ENCODE results near the gene RAB23. TPM values are rescaled to one million over a fixed set of nuclear protein-coding genes. Genes with fewer than 3 reads are reported as not detected.

Gene RAB23
- total and polyA plus RNA-seq, 2 donors (not counting 3 experiments of a cell fraction or from before 2014, with no cell fraction given) = 3.4 to 9.4 TPM

DNA sequence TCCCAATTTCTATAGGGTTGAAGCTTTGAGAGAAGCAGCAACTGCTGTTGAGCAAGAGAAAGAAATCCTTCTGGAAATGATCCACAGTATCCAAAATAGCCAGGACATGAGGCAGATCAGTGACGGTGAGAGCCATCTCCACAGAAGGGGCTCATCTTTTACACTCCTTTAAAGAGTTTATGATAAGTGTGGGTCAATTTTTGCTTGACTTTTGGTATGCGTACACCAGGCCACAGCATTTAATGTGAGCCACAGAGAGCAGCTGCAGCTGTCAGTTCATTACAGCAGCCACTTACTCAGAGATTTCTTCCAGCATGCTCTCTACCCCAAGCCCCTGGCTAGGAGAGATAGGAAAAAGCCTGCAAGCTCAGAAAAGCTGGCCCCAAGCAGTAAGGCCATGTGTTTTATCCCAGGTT lies 40.1 kb downstream of the RAB23 start:
- H3K36me3 ChIP-seq (ENCODE audit: control insufficient read depth in 2 of 2, extremely low read depth in 1 of 2, insufficient read depth in 2 of 2, low read length in 2 of 2) = no peaks in the 10 kb centered on the region
- H3K79me2 ChIP-seq (ENCODE audit: control insufficient read depth, insufficient read depth, low read length) = peaks cover 15% of the 10 kb centered on the region
- H3K4me1 ChIP-seq (ENCODE audit: control insufficient read depth, extremely low read depth, insufficient read depth, low read length) = no peaks in the 10 kb centered on the region
- no peak for DNase-seq (ENCODE audit: low read depth, low spot score)
- H4K20me1 ChIP-seq (replicated peaks; ENCODE audit: control insufficient read depth, extremely low read depth, insufficient read depth, low read length) = no peaks in the 10 kb centered on the region
- BruUV-seq (replicated peaks) = no TSS peak
- no peaks in the 10 kb centered on the region for H3K27me3 ChIP-seq (ENCODE audit: control insufficient read depth in 2 of 2, insufficient read depth in 2 of 2, low read length in 2 of 2)
- ChIA-PET POLR2A (no interaction called here), CTCF (interaction anchor here (2.0 kb wide), 1 partner anchor 8 kb away, joined by 4 read pairs; no protein-coding TSS in a partner anchor)
- FAIRE-seq = no peak
- no peaks in the 10 kb centered on the region for H3K9me1 ChIP-seq (replicated peaks; ENCODE audit: control insufficient read depth, extremely low read depth, insufficient read depth, low read length)
- no peak overlapping the region for H3K4me2 ChIP-seq (ENCODE audit: insufficient read depth, low read length)
- no peak overlapping the region for H3K9ac ChIP-seq (replicated peaks; ENCODE audit: extremely low read depth, insufficient read depth, low read length)
- H3K4me3 ChIP-seq (replicated peaks in 1 of 3; ENCODE audit: insufficient read depth in 1 of 3, low read depth in 1 of 3, low read length in 3 of 3) = no peak overlapping the region
- H3K27ac ChIP-seq (ENCODE audit: insufficient read depth, low read depth, low read length) = no peak overlapping the region
- no peaks in the 10 kb centered on the region for H3K9me3 ChIP-seq (replicated peaks; ENCODE audit: control insufficient read depth, insufficient read depth, low read length)
- no peak for TF ChIP-seq MYC (IDR thresholded peaks at IDR 0.05; ENCODE audit: low read depth, low read length)
- no peak for TF ChIP-seq POLR2AphosphoS5 (IDR thresholded peaks at IDR 0.05; ENCODE audit: insufficient read depth, low read depth, low read length)
- no peak for TF ChIP-seq POLR2A (IDR thresholded peaks at IDR 0.05; ENCODE audit: low read depth, low read length)
- TF ChIP-seq, protein P1, sequence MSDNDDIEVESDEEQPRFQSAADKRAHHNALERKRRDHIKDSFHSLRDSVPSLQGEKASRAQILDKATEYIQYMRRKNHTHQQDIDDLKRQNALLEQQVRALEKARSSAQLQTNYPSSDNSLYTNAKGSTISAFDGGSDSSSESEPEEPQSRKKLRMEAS (IDR thresholded peaks at IDR 0.05; ENCODE audit: insufficient read depth, insufficient read length) = no peak
- no peak for TF ChIP-seq FOS (IDR thresholded peaks at IDR 0.05; ENCODE audit: borderline replicate concordance, insufficient read depth, low read length)
- TF ChIP-seq JUN (IDR thresholded peaks at IDR 0.05; ENCODE audit: borderline replicate concordance, insufficient read depth, insufficient read length, low read depth) = no peak
- TF ChIP-seq EZH2 (IDR thresholded peaks at IDR 0.05; ENCODE audit: borderline replicate concordance, low read depth, low read length, severe bottlenecking) = no peak
- TF ChIP-seq GATA2 (IDR thresholded peaks at IDR 0.05; ENCODE audit: insufficient read depth, insufficient read length, low read depth, low read length) = no peak
- TF ChIP-seq, protein P2, sequence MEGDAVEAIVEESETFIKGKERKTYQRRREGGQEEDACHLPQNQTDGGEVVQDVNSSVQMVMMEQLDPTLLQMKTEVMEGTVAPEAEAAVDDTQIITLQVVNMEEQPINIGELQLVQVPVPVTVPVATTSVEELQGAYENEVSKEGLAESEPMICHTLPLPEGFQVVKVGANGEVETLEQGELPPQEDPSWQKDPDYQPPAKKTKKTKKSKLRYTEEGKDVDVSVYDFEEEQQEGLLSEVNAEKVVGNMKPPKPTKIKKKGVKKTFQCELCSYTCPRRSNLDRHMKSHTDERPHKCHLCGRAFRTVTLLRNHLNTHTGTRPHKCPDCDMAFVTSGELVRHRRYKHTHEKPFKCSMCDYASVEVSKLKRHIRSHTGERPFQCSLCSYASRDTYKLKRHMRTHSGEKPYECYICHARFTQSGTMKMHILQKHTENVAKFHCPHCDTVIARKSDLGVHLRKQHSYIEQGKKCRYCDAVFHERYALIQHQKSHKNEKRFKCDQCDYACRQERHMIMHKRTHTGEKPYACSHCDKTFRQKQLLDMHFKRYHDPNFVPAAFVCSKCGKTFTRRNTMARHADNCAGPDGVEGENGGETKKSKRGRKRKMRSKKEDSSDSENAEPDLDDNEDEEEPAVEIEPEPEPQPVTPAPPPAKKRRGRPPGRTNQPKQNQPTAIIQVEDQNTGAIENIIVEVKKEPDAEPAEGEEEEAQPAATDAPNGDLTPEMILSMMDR (IDR thresholded peaks at IDR 0.05; ENCODE audit: extremely low read depth in 1 of 2, insufficient read depth in 1 of 2, low read depth in 1 of 2, low read length in 2 of 2) = no peak
- H2AFZ ChIP-seq (ENCODE audit: low read depth, low read length) = no peak overlapping the region
- dilution Hi-C loops (cut with MboI; ENCODE audit: extremely low pct_ligation_motif_present, low sequenced_read_pairs) = no loop called here
- intact Hi-C loops (cut with micrococcal nuclease) = no loop called here
